Spleen (tissue), 7 donors: ENCODE measurements around the gene FRMD4A.

ENCODE experiments used
- POLR2A ChIP-seq, 3 donors: fragments of 450-650 bp; IDR thresholded peaks; one replicate each; pipeline ENCODE4 v1.5.1; 2017; ENCODE audit warnings: antibody characterized with exemption in 3 of 3, mild to moderate bottlenecking in 1 of 3
- TF ChIP-seq, protein P1 (sequence below), 11 experiments: fragments of 200-600 bp in 7 of 11; fragments of 450-650 bp in 4 of 11; sonication (generic) in 4 of 11; IDR thresholded peaks in 8 of 11; conservative IDR thresholded peaks in 3 of 11; 1 replicate in 7 of 11; 2 replicates in 4 of 11; pipeline versions ENCODE4 v1.4.0 to v1.8.0; 2016 to 2021; ENCODE audit warnings: antibody characterized with exemption in 11 of 11, inconsistent platforms in 4 of 11, mild to moderate bottlenecking in 1 of 11
- donor health status: DM: no; HTN: no; CAD: no; lungs with moderate emphysema.
- donor health status: DM: no; HTN: no; CAD: no.
- donor health status: DM: no; HTN: no; CAD: no.

DNA sequence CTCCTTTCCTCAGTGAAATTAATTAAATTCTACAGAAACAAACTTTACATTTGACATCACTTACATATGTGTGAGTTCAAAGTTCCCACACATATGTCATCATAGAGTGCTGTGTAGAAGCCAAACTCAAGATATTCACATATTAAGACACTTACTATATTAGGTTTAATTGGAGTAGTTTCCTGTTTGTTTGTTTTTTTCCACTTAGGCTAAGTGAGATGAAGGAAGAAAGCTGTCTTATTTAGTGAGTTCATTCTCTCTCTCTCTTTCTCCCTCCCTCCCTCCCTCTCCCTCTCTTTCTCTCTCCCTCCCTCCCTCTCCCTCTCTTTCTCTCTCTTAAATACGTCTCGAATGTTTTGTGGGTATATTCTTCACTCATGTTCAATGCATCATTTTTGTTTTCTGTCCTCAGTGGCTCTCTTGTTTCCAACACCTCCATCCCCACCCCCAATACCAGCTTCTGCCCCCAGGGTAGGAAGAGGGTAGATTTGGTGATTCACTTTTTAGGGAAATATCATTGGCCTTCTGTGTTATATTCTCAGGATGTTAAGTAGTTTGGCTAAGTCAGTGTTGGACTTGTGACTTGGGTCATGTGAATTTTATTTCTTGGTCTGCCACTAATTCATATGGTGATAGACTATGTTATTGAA lies 262.0 kb downstream of the FRMD4A start:
- TF ChIP-seq, protein P1, sequence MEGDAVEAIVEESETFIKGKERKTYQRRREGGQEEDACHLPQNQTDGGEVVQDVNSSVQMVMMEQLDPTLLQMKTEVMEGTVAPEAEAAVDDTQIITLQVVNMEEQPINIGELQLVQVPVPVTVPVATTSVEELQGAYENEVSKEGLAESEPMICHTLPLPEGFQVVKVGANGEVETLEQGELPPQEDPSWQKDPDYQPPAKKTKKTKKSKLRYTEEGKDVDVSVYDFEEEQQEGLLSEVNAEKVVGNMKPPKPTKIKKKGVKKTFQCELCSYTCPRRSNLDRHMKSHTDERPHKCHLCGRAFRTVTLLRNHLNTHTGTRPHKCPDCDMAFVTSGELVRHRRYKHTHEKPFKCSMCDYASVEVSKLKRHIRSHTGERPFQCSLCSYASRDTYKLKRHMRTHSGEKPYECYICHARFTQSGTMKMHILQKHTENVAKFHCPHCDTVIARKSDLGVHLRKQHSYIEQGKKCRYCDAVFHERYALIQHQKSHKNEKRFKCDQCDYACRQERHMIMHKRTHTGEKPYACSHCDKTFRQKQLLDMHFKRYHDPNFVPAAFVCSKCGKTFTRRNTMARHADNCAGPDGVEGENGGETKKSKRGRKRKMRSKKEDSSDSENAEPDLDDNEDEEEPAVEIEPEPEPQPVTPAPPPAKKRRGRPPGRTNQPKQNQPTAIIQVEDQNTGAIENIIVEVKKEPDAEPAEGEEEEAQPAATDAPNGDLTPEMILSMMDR (IDR thresholded peaks at IDR 0.05 in 8 of 11, conservative IDR thresholded peaks at IDR 0.05 in 3 of 11): no peak
- no peak for TF ChIP-seq POLR2A (IDR thresholded peaks at IDR 0.05)
